HS-5 (cell line): ENCODE results near the gene CLN5.
"Not testable (repeated sequence)": the region's sequence is repeated elsewhere in the genome, so short reads cannot be mapped to it uniquely, and the experiment has no call there.

Source experiments
- DNase-seq: peaks from one replicate; pipeline ENCODE4 v3.0.0-alpha.2; 2012; ENCODE audit warnings: low read depth

The CLN5 gene

DNA sequence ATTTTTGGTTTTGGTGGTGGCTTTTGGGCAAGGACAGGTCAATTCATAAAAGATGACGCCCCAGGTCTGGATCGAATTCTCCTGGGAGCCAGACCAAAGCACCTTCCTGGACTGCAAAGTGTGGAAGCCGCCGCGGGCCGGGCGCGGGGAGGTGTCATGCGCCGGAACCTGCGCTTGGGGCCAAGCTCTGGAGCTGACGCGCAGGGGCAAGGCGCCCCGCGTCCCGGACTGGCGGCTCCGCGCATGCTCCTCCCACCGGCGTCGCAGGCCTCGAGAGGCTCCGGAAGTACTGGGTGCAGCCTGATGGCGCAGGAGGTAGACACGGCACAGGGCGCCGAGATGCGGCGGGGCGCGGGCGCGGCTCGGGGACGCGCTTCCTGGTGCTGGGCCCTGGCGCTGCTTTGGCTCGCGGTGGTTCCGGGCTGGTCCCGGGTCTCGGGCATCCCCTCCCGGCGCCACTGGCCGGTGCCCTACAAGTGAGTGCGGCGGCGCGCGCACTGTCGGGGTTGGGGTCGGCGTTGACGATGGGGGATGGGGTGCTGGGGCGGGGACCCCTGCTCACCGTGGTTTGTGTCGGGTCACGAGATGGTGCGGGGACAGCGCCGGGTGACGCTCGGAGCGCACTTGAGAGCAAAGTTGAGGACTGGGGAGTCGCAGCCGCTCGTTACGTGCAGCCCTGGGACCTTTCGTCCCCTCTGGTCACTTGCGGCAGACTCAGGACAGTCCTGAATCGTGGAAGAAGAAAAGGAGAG, at the start of gene CLN5:
Gene CLN5 (plus strand): TSS at position 286 of the 752 bp plus-strand sequence. CDS start 18 bp downstream, at position 304.
- peak; percentile 35 for DNase-seq

GRCh38 chr13:76942363-76942762, 49.5 kb upstream of the CLN5 start:
- DNase-seq, result no peak

DNA sequence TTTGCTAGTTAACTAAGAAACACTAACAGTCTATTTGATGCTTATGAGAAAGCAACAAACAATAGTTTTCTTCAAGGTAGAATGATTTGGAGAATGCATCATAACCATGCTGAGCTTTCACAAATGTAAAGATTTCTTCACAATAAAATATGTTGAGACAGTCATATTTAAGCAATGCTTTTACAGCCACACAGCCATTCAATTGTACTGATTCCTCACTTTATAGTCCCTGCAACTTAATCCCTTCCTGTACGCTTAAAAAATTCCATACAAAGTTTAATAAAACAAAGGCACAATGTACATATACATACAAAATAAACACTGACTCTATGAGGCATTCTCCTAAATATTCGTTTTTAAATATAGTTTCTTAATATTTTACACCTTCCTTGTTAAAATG, 48.2 kb upstream of the CLN5 start:
- no peak for DNase-seq

- DNase-seq, result no peak
Measured at GRCh38 chr13:76944456-76944855, 47.4 kb upstream of the CLN5 start.

- DNase-seq, result no peak
Measured at GRCh38 chr13:76948149-76948548, 43.7 kb upstream of the CLN5 start, which contains the start of gene ACOD1. Gene ACOD1 (plus strand): TSS chr13:76948511. CDS start chr13:76948559, 48 bp downstream.

GRCh38 chr13:76950101-76950500, 41.8 kb upstream of the CLN5 start:
- DNase-seq, result no peak

GRCh38 chr13:76953968-76954367, 37.9 kb upstream of the CLN5 start:
- no peak for DNase-seq

DNA sequence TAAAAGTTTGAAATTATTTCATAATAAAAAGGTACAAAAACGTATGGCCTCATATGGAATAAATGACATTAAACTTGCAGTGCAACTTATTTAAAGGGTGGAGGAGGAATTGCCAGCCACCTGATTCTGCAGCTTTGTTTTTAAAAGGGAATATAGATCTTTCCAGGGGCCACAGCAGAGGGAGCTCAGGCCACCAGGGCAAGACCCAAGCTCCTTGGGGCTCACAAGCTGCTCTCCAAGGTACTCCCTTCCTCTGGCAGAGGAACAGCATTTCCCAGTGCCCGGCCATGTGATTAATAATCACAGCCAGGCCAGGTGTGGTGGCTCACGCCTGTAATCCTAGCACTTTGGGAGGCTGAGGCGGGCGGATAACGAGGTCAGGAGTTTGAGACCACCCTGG, 37.3 kb upstream of the CLN5 start:
- no peak for DNase-seq

- no peak for DNase-seq
Measured at GRCh38 chr13:76955193-76955592, 36.7 kb upstream of the CLN5 start.

DNA sequence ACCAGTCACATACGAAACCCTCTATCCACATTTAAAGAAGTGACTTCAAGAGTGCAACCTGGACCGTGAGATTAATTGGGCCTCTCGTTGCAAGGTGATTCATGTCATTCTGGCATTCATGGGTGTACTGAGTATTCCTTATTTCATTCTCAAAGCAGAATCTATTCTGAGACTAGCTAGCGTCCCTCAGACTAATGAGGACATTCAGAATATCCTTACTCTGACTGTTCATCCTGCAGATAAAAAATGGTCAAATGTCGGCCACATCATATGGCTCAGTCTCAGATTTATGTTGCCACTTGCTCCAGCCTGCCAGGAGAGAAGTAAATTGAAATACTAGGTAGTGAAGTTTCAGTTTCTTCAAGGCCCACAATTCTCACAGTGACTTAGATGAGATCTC, 36.2 kb upstream of the CLN5 start:
- DNase-seq, result no peak

DNA sequence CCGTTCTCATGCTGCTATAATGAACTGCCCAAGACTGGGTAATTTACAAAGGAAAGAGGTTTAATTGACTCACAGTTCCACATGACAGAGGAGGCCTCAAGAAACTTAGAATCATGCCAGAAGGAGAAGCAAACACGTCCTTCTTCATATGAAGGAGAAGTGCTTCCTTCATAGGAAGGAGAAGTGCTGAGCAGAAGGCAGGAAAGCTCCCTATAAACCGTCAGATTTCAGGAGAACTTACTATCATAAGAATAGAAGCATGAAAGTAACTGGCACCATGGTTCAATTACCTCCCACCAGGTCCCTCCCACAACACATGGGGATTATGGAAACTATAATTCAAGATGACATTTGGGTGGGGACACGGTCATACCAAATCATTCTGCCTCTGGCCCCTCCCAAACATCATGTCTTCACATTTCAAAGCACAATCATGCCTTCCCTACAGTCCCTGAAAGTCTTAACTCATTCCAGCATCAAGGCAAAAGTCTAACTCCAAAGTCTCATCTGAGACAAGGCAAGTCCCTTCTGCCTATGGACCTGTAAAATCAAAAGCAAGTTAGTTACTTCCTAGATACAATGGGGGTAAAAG, 32.9 kb upstream of the CLN5 start:
- no peak for DNase-seq

DNA sequence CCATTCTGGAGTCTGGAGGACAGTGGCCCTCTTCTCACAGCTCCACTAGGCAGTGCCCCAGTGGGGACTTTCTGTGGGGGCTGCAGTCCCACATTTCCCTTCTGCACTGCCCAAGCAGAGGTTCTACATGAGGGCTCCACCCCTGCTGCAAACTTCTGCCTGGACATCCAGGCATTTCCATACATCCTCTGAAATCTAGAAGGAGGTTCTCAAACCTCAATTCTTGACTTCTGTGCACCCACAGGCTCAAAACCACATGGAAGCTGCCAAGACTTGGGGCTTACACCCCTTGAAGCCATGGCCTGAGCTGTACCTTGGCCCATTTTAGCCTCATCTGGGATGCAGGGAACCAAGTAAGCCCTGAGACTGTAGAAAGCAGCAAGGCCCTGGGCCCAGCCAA, 32.1 kb upstream of the CLN5 start:
- DNase-seq, result not testable (repeated sequence)

GRCh38 chr13:76965759-76966421, 26.0 kb upstream of the CLN5 start:
- no peak for DNase-seq

GRCh38 chr13:76967031-76967430, 24.9 kb upstream of the CLN5 start:
- DNase-seq, result no peak

DNA sequence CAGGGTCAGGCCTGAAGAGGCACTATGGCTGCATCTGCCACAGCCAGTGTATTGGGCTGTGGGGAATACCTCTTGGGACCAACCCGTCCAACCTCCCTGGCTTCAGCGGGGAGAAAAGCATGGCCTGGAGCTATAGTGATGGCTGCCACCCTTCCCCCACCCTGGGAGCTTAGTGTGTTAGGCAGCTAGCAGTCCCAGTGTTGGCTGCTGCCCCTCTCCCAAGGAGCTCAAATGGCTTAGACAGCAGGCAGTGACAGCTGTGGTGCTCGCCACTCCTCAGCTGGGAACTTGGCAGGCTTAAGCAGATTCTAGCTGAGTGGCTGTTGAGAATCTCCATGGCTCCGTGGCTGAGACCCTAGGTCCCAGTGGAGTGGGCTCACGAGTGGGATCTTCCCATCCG, 23.8 kb upstream of the CLN5 start:
- no peak for DNase-seq

DNA sequence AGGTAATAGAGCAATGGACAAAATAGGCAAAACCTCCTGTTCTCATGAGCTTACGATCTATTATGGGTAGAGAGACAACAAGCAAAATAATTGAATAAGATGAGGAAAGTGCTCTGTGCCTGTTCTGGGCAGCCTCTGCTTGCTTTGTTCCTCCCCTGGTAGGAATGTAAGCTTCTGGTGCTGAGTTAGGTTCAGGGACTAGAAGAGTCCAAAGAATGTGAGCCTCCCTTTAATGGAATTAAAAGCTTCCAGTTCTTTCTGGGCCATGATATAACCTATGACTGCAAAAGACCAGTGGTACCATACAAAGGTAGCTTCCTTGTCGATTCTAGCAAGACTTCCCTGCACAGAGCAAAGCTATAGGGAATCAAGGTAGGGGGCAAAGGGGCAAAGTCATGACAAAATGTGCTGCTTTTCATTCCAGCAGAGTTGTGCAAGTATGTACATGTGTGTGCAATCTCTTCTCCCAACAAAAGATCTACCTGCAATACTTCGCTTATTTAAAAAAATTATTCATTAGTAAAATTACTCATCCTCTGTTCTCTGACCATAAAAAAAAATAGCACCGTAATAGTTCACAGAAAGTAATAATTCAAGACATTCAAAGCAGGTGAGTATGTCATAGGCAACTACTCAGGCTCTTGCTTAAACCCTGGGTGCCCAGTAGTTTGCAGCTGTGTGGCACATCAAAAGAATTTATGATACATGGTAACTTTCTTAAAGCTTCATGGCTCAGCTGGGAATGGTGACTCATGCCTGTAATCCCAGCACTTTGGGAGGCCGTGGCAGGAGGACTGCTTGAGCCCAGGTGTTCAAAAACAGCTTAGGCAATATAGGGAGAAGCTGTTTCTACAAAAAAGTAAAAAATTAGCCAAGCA, 22.2 kb upstream of the CLN5 start:
- no peak for DNase-seq

DNA sequence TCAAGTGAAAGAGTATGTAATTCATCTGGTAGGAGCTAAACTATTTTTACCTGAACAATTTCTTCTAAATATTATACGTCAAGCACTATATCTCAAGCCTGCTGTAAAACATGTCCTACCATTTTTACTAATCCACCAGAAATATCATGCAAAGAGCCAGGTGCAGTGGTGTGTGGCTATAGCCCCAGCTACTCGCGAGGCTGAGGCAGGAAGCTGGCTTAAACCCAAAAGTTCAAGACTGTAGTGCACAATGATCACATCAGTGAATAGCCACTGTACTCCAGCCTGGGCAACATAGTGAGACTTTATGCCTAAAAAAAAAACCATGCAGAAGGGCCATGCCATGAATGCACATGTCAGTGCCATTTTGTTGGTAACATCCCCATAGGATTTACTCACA, 20.7 kb upstream of the CLN5 start:
- no peak for DNase-seq

DNA sequence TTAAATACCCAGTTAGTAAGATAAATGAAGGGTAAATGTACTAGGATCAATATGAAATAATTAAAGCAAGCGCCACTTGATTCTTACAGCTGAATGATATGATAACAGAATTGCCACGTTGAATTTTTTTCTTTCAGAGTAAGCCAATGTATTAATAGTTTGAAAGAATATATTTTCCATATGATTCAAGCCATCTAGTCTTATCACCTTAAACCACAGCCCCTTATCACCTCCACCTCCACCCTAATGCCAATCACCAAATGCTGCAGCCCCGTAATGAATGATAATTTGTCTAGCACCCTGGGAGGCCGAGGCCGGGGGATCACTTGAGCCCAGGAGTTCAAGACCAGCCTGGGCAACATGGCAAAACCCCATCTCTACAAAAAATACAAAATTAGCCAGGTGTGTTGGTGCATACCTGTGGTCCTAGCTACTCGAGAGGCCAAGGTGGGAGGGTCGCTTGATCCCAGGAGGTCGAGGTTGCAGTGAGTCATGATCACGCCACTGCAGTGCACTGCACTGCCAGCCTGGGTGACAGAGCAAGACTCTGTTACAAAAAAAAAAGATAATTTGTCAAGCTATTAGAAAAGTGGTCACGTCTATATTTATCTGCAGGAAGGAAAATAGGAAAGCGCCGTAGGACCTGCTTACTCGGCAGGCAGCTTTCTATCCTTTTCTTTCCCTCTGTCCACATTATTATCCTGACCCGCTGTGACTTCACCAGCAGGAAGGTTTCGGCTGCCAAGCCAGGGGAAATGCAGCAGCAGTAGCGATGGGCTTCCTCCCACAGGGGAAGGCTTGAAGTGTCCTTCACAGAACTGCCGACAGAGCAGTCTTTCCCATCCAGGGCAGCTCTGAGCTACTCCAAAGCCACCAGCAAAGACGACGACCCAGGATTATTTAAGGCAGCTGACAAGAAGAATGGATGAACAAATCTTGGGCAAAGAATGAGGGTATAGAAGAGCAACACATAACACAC, 19.7 kb upstream of the CLN5 start:
- DNase-seq, result no peak

- no peak for DNase-seq
Measured at GRCh38 chr13:76973920-76974617, 17.8 kb upstream of the CLN5 start.

DNA sequence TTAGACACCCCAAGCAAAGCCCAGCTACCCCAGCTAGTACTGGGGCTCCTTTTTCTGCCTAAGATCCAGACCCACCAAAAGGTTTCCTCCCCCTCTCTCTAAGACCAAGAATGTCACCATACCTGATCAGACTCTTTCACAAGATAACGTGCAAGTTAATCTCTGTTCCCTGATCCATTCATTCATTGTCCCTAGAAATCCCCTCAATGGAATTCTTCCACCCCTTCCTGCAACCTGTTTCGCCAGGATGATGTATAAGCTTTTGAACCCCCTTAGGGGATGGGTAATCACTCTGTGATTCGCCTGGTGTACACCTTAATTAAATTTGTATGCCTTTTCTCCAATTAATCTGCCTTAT, 17.3 kb upstream of the CLN5 start:
- no peak for DNase-seq

DNA sequence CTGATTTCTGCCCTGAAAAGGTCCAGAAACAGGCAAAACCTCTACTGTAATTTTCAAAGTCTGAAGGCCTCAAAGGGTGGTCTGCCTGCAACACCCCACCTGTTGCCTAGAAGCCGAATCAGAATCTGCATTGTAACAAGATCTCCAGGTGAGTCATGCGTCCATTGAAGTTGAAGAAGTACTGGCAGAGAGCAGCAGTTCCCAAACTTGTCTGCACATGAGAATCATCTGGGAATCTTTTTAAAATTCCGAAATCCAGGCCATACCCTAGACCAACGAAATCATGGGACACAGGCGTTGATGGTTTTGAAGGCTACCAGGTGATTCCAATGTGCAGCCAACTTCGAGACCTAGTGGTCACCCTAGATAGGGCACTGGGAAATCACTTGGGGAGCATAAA, 16.0 kb upstream of the CLN5 start:
- no peak for DNase-seq
